ENCODE data around the gene PLAAT2.

- no peak for TF ChIP-seq CTCF (IDR thresholded peaks at IDR 0.05)
- TF ChIP-seq POLR2A (IDR thresholded peaks at IDR 0.05), result no peak
Observed at GRCh38 chr11:63574856-63575602, 11.8 kb upstream of the PLAAT2 start.

Measured in right lobe of liver (tissue), 4 donors.